ENCODE results near the gene ACAD11.

GRCh38 chr3:132538072-132538471, 121.5 kb downstream of the ACAD11 start:
- TF ChIP-seq CTCF (IDR thresholded peaks at IDR 0.05), result no peak
- no peak for TF ChIP-seq POLR2A (IDR thresholded peaks at IDR 0.05)

All from body of pancreas (tissue), 4 donors.